ENCODE data around the gene SLC2A1.
A peak's percentile ranks its signal among the peaks of the same experiment; 100 is the strongest.

The SLC2A1 gene

GRCh38 chr1:42941640-42942330 is 16.9 kb downstream of the SLC2A1 start:
- H3K4me3 ChIP-seq (ENCODE audit: low read depth in 1 of 2, low read length in 1 of 2): no peak overlapping the region
- peak overlapping the region; percentile 51 for H3K27ac ChIP-seq
- no peaks in the 10 kb centered on the region for H3K9me3 ChIP-seq
- TF ChIP-seq CTCF (IDR thresholded peaks at IDR 0.05): no peak
- peaks cover 57 to 72% of the 10 kb centered on the region in 2 experiments for H3K4me1 ChIP-seq (ENCODE audit: control insufficient read depth in 1 of 2, insufficient read depth in 1 of 2, low read depth in 1 of 2, low read length in 1 of 2)
- no peaks in the 10 kb centered on the region for H3K36me3 ChIP-seq
- no peaks in the 10 kb centered on the region for H3K27me3 ChIP-seq

GRCh38 chr1:42940851-42941639 is 17.6 kb downstream of the SLC2A1 start:
- H3K4me1 ChIP-seq (ENCODE audit: control insufficient read depth in 1 of 2, insufficient read depth in 1 of 2, low read depth in 1 of 2, low read length in 1 of 2): peaks cover 64 to 79% of the 10 kb centered on the region in 2 experiments
- no peaks in the 10 kb centered on the region for H3K27me3 ChIP-seq
- no peak for TF ChIP-seq CTCF (IDR thresholded peaks at IDR 0.05)
- H3K27ac ChIP-seq: peak overlapping the region; percentile 51
- H3K9me3 ChIP-seq: no peaks in the 10 kb centered on the region
- no peak overlapping the region for H3K4me3 ChIP-seq (ENCODE audit: low read depth in 1 of 2, low read length in 1 of 2)
- no peaks in the 10 kb centered on the region for H3K36me3 ChIP-seq

- Histone ChIP-seq H3K27ac (peak overlapping the region; percentile 89), H3K27me3 (no peaks in the 10 kb centered on the region), H3K4me1 (ENCODE audit: control insufficient read depth in 1 of 2, insufficient read depth in 1 of 2, low read depth in 1 of 2, low read length in 1 of 2) (peaks cover 75 to 87% of the 10 kb centered on the region in 2 experiments), H3K4me3 (ENCODE audit: low read depth in 1 of 2, low read length in 1 of 2) (peak overlapping the region in 1 of 2 experiments; percentile 24), H3K9me3 (no peaks in the 10 kb centered on the region), H3K36me3 (no peaks in the 10 kb centered on the region)
- no peak for TF ChIP-seq CTCF (IDR thresholded peaks at IDR 0.05)
Observed at GRCh38 chr1:42938645-42939615, 19.7 kb downstream of the SLC2A1 start.

GRCh38 chr1:42937836-42938644 is 20.6 kb downstream of the SLC2A1 start:
- TF ChIP-seq CTCF (IDR thresholded peaks at IDR 0.05): no peak
- H3K4me3 ChIP-seq (ENCODE audit: low read depth in 1 of 2, low read length in 1 of 2): peak overlapping the region; percentile 32 to 46
- H3K36me3 ChIP-seq: no peaks in the 10 kb centered on the region
- peak overlapping the region; percentile 89 for H3K27ac ChIP-seq
- H3K27me3 ChIP-seq: no peaks in the 10 kb centered on the region
- no peaks in the 10 kb centered on the region for H3K9me3 ChIP-seq
- peaks cover 77 to 87% of the 10 kb centered on the region in 2 experiments for H3K4me1 ChIP-seq (ENCODE audit: control insufficient read depth in 1 of 2, insufficient read depth in 1 of 2, low read depth in 1 of 2, low read length in 1 of 2)
